Embryonic facial prominence (tissue), 1 donor: Measurements from ENCODE around the gene FYCO1.
A peak's percentile ranks its signal among the peaks of the same experiment; 100 is the strongest.

Experiments used
- DNase-seq: peaks from one replicate; pipeline ENCODE4 v3.0.0-alpha.2; 2016; ENCODE audit errors: extremely low spot score

FYCO1 gene

GRCh38 chr3:45984331-45985312 is 11.0 kb downstream of the FYCO1 start:
- peak; percentile 50 for DNase-seq

- no peak for DNase-seq
These were observed 11.9 kb downstream of the FYCO1 start for GRCh38 chr3:45983770-45984169.

GRCh38 chr3:45981346-45982074 is 14.1 kb downstream of the FYCO1 start:
- DNase-seq: no peak

- DNase-seq: no peak
These were observed 14.8 kb downstream of the FYCO1 start for GRCh38 chr3:45980819-45981218.

- DNase-seq: no peak
These were observed 15.3 kb downstream of the FYCO1 start for GRCh38 chr3:45980229-45980813.

- no peak for DNase-seq
These were observed 16.2 kb downstream of the FYCO1 start for GRCh38 chr3:45979378-45979777.

GRCh38 chr3:45978006-45978761 is 17.4 kb downstream of the FYCO1 start:
- DNase-seq: no peak

- DNase-seq: no peak
These were observed 19.2 kb downstream of the FYCO1 start for GRCh38 chr3:45976191-45977091.

- no peak for DNase-seq
These were observed 19.9 kb downstream of the FYCO1 start for GRCh38 chr3:45975686-45976085.

- DNase-seq: no peak
These were observed 20.9 kb downstream of the FYCO1 start for GRCh38 chr3:45974686-45975085.

- DNase-seq: no peak
These were observed 22.9 kb downstream of the FYCO1 start for GRCh38 chr3:45972534-45973402.

- DNase-seq: no peak
These were observed 25.7 kb downstream of the FYCO1 start for GRCh38 chr3:45969953-45970352.

GRCh38 chr3:45969116-45969515 is 26.5 kb downstream of the FYCO1 start:
- DNase-seq: no peak

- no peak for DNase-seq
These were observed 26.9 kb downstream of the FYCO1 start for GRCh38 chr3:45968706-45969105.

- DNase-seq: no peak
These were observed 27.5 kb downstream of the FYCO1 start for GRCh38 chr3:45968149-45968548.

GRCh38 chr3:45967724-45968123 is 27.9 kb downstream of the FYCO1 start:
- DNase-seq: no peak

- DNase-seq: no peak
These were observed 28.5 kb downstream of the FYCO1 start for GRCh38 chr3:45966950-45967640.

- DNase-seq: no peak
These were observed 29.2 kb downstream of the FYCO1 start for GRCh38 chr3:45966371-45966791.

- no peak for DNase-seq
These were observed 30.0 kb downstream of the FYCO1 start for GRCh38 chr3:45965653-45966052.
